Stimulated activated CD4-positive, alpha-beta T cell treated with anti-CD3 and anti-CD28 coated beads, Interleukin-1b, Interleukin-23, amount 100 ng/mL, for 24 hours (primary cell): ENCODE data around the gene MTF2.
A peak's percentile ranks its signal among the peaks of the same experiment; 100 is the strongest.
"Not testable (repeated sequence)": the region's sequence is repeated elsewhere in the genome, so short reads cannot be mapped to it uniquely, and the experiment has no call there.

Experiments used
- DNase-seq, 4 experiments: peaks; one replicate each; pipeline ENCODE4 v3.0.0-alpha.2; 2020; ENCODE audit warnings: low read depth in 4 of 4, low spot score in 1 of 4

The MTF2 gene

DNA sequence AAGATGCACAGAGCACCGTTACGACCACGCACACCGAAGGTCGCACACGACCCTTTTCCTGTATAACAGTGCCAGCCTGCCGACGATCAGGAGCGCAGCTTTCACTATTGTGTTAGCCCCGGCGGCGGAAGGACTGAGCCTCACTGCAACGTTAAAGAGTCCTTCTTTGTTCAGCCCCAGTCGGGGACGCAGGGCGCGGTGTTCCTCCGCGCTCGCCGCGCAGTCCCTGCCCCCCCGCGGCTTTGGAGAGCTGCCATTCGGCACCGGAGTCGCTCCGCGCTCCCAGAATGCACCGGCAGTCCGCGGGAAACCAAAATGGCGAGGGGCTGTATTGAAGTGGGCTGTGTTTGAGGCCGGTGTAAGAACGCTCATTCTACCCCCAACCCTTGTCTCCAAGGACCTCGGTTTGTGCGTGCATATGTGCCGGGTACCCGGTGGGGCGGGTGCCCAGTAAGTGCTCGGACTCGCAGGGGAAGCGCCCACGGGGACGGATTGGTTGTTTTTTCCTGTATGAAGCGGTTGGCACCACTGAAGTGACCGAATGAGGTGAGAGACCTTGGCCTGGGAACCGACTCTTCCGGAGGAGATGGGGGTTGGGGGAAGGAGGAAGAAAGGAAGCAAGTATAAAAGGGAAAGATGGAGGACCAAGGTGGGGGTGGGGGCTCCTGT lies at the start of gene MTF2:
Gene MTF2 (plus strand): TSS at position 298 of the 669 bp plus-strand sequence. CDS start 244 bp downstream, at position 542.
- peak; percentile 77 to 94 (median 90) for DNase-seq

DNA sequence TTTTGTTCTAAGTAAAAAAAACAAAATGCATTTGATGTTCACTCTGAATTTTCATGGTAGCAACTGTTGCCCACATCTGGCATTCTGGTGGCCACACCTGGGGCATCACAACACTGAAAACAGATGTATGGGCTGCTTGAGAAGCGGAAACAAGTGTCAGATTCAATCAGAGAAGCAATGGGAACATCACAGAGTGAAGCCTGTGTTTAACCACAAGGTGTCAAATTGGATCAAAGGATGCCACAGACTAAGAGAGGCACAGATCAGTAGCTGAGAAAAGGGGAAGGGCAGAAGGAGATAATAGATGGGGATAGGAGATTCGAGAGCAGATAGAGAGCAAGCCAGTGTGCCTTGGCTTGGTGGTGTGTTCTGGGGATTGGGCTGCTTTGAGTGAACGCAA lies 49.8 kb upstream of the MTF2 start:
- no peak for DNase-seq

DNA sequence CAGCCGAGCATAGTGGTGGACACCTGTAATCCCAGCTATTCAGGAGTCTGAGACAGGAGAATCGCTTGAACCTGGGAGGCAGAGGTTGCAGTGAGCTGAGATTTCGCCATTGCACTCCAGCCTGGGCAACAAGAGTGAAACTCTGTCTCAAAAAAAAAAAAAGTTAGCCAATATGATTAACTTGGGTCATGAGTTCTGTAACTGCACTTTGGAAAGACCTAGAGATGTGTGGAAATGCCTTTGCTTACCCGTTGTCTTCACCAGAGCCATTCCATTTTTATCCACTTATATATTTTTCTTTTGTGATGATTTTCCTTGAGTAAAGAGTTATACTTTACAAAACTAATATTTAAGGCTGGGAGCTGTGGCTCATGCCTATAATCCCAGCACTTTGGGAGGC lies 48.9 kb upstream of the MTF2 start:
- not testable (repeated sequence) for DNase-seq

DNA sequence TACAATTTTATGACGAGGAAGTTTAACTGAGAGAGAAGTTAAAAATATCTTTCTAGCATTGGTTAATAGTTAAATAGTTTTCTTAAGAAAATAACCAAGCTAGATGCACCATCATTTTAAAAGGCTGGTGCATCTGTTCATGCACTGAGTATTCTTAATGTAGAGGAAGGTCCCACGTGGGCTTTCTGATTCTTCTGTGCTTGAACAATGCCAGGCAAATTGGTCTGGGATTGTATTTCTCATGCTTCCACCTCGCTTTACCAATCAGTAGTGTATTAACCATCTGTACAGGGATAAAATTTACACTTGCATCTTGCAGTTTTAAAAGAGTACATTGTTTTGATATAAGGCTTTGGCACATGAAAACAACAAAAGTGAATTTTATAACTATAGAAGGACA lies 47.4 kb upstream of the MTF2 start:
- no peak for DNase-seq

DNA sequence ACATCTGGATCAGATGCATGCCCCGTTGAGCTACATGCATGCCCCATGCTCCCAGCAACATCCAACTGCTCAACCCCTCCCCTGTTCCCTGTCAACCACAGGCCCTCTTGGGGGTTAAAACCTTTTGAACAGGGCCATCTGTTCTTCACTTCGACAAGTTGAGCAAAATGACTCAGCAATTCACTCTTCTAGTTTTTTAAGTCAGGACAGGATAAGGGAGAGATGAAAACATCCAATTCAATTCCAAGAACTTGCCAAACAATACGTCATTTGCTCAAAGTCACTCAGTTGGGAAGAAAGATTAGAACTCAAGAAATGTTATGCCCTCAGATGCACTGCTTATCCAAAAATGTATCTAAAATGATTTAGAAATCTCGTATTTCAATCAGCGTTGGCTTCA lies 46.1 kb upstream of the MTF2 start:
- DNase-seq: no peak

DNA sequence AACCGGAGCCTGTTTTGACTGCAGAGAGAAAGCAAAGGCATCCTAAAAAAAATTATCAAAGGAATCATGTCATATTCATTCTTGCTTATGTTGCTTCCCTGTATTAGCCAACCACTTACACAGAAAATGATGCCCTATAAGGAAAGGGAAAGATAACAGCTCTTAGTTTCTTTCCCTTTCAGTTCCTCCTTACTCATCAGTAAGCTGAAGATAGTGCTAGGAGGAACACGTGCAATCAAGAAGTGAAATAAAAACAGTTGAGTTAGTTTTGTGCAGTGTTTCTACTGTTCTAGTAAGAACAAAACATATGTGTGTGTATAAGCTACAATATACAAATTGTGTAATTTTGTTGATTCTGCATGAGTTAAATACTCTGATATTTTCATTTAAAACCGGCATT lies 45.3 kb upstream of the MTF2 start:
- DNase-seq: no peak

DNA sequence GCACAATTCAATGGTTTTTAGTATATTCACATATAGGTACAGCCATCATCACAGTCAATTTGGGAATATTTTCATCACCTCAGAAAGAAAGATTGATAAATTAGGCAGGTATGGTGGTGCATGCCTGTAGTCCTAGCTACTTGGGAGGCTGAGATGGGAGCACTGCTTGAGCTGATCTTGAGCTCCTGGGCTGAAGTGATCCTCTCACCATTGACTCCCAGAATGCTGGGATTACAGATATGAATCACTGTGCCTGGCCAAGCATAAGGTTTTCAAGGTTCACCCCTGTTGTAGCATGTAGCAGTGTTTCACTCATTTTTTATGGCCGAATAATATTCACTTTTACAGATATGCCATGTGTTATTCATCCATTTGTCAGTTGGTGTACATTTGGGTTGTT lies 44.7 kb upstream of the MTF2 start:
- DNase-seq: no peak

DNA sequence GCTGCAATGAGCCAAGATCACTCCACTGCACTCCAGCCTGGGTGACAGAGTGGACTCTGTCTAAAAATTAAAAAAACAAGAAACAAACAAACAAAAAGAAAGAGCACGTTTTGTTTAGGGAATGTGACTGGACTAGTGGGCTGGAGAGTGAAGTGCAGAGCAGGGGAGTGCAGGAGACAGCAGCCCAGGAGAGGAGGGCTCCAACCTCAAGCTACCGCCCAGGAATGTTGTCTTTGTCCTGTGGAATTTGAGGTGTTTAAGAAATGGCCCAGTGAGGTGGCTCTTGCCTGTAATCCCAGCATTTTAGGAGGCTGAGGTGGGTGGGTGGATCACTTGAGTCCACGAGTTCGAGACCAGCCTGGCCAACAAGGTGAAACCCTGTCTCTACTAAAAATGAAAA lies 42.4 kb upstream of the MTF2 start:
- no peak for DNase-seq

DNA sequence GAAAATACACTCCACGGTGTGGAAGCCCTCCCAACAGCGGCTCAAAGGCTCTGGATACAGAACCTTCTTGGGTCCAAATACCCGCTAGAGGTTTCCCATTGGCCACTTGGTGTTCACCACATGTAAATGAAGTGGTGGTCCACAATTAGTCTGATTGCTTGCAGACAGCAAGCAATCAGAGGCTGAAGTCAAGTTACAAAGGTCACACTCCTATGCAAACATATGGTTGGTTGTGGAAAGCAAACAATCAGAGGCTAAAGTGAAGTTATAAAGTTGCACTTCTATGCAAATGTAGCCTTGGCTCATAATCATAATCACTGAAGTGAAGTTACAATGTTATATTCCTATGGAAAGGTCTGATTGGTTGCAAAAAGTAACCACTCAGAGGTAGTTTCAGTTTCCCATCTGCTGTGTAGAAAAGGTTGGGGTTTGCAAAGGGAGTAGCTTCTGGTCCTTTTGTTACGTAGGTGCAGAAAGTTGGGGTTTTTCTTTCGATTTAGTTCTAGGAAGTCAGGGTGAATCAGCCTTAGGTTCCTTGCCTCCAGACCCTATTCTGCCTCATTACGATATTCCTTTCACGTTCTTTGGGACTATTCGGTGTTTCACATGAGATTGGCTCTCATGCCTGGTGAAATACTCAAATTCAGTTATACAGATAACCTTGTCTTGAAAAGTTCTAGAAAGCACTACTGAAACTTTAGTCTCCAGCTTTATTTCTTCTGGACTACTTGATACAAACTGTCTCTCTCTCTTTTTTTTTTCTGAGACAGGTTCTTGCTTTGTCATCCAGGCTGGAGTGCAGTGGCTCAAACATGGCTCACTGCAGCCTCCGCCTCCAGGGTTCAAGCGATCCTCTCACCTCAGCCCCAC lies 36.7 kb upstream of the MTF2 start:
- DNase-seq: no peak

DNA sequence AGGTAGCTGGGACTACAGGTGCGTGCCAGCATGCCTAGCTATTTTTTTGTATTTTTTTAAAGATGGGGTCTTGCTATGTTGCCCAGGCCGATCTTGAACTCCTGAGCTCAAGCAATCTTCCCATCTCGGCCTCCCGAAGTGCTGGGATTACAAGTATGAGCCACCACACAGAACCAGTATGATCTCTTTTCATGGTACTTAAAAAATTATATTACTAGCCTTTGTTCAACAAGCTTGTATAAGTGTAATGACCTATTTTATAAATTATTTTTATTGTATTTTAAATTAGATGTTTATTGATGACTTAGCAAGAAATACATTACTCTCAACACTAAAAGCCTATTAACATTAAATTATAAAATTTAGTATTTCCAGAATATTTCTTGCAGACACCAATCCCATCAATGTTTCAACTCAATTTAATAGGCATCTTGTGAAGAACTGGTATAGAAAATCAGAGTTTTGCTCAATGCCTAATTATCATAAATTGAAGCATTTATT lies 36.0 kb upstream of the MTF2 start:
- DNase-seq: no peak

DNA sequence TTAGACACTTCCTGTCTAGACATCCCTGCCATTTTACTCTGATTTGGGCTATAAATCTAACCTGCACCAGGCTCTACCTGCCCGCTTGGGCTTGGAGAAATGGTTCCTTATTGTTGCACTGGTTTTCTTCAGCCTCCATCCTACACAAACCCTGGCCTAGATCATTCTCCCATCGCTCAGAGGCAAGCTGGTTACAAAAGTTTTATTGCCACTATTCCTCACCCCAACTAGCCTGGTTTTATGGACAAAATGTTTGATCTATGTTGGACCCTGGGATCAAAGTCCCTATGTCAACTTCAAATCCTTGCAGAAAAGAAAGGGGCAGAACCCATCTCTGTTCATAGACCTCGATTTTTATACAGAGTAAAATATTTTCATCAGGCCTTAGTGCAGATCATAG lies 31.5 kb upstream of the MTF2 start:
- no peak for DNase-seq

DNA sequence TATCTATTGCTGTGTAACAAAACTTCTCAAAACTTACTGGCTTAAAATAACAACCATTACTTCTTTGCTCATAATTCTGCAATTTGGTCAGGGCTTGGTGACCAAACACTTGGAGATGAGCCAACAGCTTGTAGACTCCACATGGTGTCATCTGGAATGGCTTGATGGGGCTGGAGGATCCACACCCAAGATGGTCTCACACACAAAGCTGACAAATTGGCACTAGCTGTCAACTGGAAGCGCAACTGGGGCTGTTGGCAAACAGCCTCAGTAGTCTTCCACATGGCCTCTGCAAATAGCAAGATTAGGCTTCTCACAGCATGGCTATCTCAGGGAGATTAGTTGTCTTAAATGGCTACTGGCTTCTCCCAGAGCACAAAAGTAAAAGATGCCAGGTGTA lies 27.1 kb upstream of the MTF2 start:
- DNase-seq: no peak

DNA sequence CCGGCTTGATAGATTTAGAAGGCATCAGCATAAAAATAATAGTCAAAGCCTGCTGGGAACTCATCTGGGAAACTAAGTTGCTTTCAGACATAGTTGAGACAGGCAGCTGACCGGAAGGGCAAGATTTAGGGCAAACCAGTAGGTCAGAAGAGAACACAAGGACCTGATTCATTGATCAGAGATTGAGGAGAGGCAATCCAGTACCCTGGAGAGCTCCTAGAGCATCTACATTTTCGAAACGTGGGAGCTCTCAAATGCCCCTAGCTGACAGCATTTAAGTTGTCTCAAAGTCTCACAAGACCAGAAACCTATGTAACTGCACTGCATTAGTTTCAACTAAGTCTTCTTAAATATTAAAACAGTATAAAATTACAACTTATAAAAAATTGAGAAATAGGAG lies 22.9 kb upstream of the MTF2 start:
- no peak for DNase-seq

DNA sequence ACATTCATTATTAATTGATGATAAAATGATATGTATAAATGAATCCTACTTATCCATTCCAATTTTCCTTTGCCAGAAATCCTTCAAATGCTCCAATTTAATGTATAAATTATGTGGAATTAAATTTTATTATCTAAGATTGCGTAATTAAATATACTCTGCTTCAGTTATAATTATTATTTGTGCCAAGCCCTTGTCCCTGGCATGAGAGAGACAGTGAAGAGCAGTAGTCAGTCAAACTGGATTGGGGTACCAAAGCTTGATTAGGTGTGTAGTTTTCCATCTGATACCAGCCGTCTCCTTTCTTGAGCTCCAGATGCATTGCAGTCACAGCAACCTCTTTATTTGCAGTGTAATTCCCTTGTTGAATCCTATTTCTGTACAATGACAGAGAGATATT lies 22.4 kb upstream of the MTF2 start:
- no peak for DNase-seq

DNA sequence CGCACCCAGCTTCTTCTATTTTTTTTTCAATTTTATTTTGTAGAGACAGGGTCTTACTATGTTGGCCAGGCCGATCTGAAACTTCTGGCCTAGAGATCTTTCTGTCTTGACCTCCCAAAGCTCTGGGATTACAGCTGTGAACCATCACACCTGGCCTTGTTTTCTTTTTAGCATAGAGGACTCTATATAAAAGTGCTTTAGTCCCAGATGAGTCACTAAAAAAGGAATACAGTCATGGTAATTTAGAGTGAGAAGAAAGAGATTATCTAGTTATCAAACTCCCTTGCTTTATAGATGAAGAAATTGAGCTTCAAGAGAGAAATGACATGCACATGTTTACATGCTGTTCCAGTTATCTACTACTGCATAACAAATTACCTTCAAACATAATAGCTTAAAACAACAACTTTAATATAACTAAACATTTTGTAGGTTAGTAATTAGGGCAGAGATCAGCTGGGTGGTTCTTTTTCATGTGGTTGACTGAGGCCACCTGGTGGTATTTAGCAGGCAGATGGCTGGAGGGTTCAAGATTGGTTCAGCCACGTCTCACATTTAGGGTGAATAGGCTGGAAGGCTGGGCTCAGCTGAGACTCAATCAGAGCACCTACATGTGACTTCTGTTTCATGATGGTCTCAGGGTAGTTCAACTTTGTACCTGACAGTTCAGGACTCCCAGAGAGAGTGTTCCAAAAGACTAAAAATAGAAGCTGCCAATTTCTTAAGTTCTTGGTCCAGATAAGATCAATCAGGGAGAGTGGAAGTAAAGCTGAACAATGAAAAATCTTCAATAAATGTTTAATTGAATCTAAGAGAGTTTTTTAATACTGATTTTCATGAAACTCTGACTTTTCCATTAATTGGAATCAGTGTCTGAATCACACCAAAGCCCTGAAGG lies 16.9 kb upstream of the MTF2 start:
- no peak for DNase-seq

DNA sequence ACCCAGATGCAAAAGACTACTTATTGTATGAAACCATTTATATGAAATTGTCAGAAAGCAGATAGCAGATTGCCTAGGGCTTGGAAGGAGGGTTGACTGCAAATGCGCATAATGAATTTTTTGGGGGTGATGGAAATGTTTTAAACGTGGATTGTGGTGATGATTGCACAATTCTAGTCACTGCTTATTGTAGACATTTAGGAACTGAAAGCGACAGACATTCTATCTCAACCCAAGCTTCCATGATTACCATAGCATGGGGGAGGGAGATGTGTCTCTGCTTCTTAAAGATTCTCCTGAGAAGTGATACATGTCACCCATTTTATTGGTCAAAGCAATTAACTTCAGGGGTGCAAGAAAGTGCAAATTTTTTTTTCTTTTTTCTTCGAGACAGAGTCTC lies 2.8 kb upstream of the MTF2 start:
- no peak for DNase-seq

DNA sequence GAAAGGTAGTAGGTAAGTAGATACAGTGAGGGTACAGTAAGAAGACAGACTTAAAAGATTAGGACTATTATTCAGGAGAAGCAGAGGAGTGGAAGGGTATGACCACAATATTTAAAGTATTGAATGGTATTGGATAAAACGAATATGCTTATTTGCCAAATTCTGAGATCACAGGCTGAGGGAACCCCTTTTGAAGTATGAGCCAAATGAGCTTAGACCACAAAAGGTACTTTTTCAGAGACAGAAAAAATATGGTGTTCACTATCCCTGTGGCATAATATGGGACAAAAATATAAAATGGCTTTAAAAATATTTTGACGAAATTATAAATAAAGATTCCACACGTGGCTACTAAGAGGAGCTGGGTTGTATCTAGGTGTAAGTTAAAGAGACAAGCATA lies 880 bp upstream of the MTF2 start:
- DNase-seq: no peak

DNA sequence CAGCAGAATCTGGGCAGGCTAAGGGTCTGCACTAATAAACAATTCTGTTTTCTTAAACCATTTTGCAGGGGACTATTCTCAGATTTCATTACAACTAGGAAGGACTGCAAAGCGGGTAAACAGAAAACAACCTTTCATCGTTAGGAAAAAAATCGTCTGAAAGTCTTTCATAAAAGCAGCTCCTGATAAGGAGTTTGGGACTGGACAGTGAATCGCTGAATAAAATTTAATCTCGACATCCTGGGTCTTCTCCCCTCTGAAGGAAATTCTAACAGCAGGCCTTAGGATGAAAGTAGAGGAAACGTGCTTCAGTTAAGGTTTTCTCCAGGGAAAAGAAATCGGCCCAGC lies 471 bp upstream of the MTF2 start:
- DNase-seq: no peak

DNA sequence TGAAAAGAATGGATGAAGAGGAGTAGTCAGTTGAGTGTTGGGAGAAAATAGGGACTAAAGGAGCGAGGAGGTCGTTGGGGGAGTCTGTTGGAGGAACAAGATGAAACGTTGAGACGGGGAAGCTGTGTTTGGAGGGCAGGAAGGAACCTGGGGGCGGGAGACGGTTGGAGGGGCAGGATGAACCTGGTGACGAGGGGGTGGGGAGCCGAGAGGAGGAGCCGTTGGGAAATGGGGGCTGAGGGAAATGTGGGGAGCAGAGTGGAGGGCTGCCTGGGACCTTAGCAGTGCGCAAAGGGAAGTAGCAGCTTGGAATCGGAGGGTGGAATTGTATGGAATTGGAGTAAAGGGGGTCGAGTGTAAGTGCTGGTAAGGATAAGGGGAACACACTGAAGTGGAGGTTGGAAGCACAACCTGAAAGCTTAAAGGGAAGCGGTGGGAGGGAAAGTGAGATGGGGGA lies 630 bp downstream of the MTF2 start:
- DNase-seq: no peak

DNA sequence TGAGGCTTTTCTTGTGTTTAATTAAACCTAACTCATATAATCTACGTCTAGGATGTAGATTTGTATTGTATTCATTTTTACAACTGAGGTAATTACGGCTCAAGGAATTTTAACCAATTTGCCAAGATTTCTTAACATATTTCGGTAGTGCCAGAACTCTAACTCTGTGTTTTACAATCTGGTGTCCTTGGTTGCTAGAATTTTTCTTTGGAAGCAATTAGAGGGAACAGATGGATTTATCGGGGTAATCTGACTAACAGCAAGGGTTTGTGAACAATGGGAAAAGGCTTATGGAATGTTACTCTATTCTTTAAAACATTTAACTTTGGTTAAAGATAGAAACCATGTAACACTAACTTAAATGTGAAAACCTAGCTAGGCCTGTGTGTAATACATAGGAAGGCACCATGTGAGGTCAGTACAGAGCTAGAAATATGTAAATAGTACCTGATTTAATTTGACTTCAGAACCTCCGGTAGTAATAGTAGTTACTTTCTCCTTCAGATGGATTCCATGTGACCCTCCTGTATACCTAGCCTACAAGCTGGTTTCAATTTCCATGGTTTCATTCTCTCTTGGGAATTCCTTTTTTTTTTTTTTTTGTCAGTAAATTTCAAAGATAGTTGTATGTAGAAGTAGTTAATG lies 1.2 kb downstream of the MTF2 start:
- no peak for DNase-seq

DNA sequence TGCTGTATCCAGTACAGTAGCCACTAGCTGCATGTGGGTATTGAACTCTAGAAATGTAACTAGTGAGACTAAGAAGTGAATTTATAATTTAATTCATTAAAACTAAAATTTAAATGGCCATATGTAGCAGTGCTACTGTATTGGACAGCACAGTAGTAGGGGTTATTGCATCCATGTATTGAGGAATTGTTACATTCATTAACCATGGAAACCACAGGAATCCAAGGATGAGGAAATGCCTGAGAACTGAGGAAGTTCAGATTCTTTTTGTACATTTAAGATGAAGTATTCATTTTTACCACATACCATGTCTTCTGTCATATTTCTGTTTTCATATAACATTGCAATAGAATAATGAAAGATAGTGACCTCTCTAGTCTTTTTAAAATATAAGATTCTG lies 2.6 kb downstream of the MTF2 start:
- DNase-seq: no peak
